HFFc6 (cell line): ENCODE data around the gene SLC2A4RG. TPM values are rescaled to one million over a fixed set of nuclear protein-coding genes. Genes with fewer than 3 reads are reported as not detected.

Source experiments
- DNase-seq: peaks from one replicate; pipeline ENCODE4 v3.0.0-alpha.2; 2018
- H3K27ac Mint-ChIP-seq: 2 replicates; pipeline ENCODE4 v1.8.0; 2020; ENCODE audit warnings: mild to moderate bottlenecking, mixed read lengths
- H3K27me3 Mint-ChIP-seq: 2 replicates; pipeline ENCODE4 v1.8.0; 2021; ENCODE audit warnings: mild to moderate bottlenecking, moderate library complexity, mixed read lengths; ENCODE audit not compliant: insufficient read depth
- H3K36me3 Mint-ChIP-seq: 2 replicates; pipeline ENCODE4 v1.8.0; 2021; ENCODE audit warnings: low read depth, mixed read lengths
- H3K4me1 Mint-ChIP-seq: 2 replicates; pipeline ENCODE4 v1.8.0; 2020; ENCODE audit warnings: low read depth, mixed read lengths
- H3K4me3 Mint-ChIP-seq: 2 replicates; pipeline ENCODE4 v1.8.0; 2020; ENCODE audit warnings: mild to moderate bottlenecking, moderate library complexity, mixed read lengths
- H3K9me3 Mint-ChIP-seq: 2 replicates; pipeline ENCODE4 v1.8.0; 2020; ENCODE audit warnings: mild to moderate bottlenecking, mixed read lengths
- CTCF ChIP-seq: fragments of 200-600 bp; sonication (generic); IDR thresholded peaks from 2 replicates; pipeline ENCODE4 v1.5.0; 2021; ENCODE audit warnings: antibody characterized with exemption, mild to moderate bottlenecking
- total RNA-seq, 6 experiments: library from RNA; stranded (reverse); fragmentation: NEBNext Ultra II Directional; extraction: Animal tissue kit (Norgen Biotek cat#: 25700); gene quantifications; 2 replicates in 1 of 6; 3 replicates in 5 of 6; pipeline ENCODE4 v1.2.3, GENCODE V29; 2021

SLC2A4RG gene
- total RNA-seq, 6 experiments from 2014 or later, result 89.6 to 122 (median 102) TPM

GRCh38 chr20:63747622-63748069 is 8.1 kb downstream of the SLC2A4RG start:
- no peak for TF ChIP-seq CTCF
- DNase-seq, result no peak
- Mint-ChIP-seq H3K9me3 (no peaks in the 10 kb centered on the region), H3K27ac (no peak overlapping the region), H3K27me3 (no peaks in the 10 kb centered on the region; the same call in 1 of the 2 replicates), H3K4me1 (no peaks in the 10 kb centered on the region), H3K36me3 (peaks cover 4% of the 10 kb centered on the region; the same call in 1 of the 2 replicates), H3K4me3 (no peak overlapping the region)

GRCh38 chr20:63748070-63748933 is 8.7 kb downstream of the SLC2A4RG start:
- TF ChIP-seq CTCF, result no peak
- H3K4me3 Mint-ChIP-seq, result no peak overlapping the region
- DNase-seq, result no peak

GRCh38 chr20:63748934-63749270 is 9.3 kb downstream of the SLC2A4RG start:
- Mint-ChIP-seq H3K4me3 (no peak overlapping the region), H3K36me3 (peaks cover under 1% of the 10 kb centered on the region; the same call in 1 of the 2 replicates), H3K4me1 (no peaks in the 10 kb centered on the region), H3K27ac (no peak overlapping the region), H3K27me3 (no peaks in the 10 kb centered on the region; the same call in 1 of the 2 replicates), H3K9me3 (no peaks in the 10 kb centered on the region)
- no peak for DNase-seq
- no peak for TF ChIP-seq CTCF

More at GRCh38 chr20:63748070-63748933, 8.7 kb downstream of the SLC2A4RG start:
- Mint-ChIP-seq H3K4me1 (no peaks in the 10 kb centered on the region), H3K36me3 (peaks cover 4% of the 10 kb centered on the region; the same call in 1 of the 2 replicates), H3K9me3 (no peaks in the 10 kb centered on the region), H3K27ac (no peak overlapping the region), H3K27me3 (no peaks in the 10 kb centered on the region; the same call in 1 of the 2 replicates)

GRCh38 chr20:63749597-63750508 is 10.3 kb downstream of the SLC2A4RG start:
- DNase-seq, result no peak
- no peak overlapping the region for H3K27ac Mint-ChIP-seq
- H3K9me3 Mint-ChIP-seq, result no peaks in the 10 kb centered on the region
- H3K36me3 Mint-ChIP-seq, result no peaks in the 10 kb centered on the region
- no peak overlapping the region for H3K4me3 Mint-ChIP-seq
- no peaks in the 10 kb centered on the region for H3K4me1 Mint-ChIP-seq
- no peak for TF ChIP-seq CTCF
- peaks cover 2% of the 10 kb centered on the region for H3K27me3 Mint-ChIP-seq

GRCh38 chr20:63750807-63751470 is 11.4 kb downstream of the SLC2A4RG start:
- Mint-ChIP-seq H3K9me3 (no peaks in the 10 kb centered on the region), H3K27ac (no peak overlapping the region), H3K4me1 (no peaks in the 10 kb centered on the region), H3K36me3 (no peaks in the 10 kb centered on the region), H3K27me3 (peaks cover 5% of the 10 kb centered on the region), H3K4me3 (no peak overlapping the region)
- TF ChIP-seq CTCF, result no peak
- no peak for DNase-seq
